Measurements from ENCODE around the gene MAGI1. TPM values are rescaled to one million over a fixed set of nuclear protein-coding genes. Genes with fewer than 3 reads are reported as not detected.

MAGI1 gene
- total and polyA plus RNA-seq, 2 donors (not counting 1 experiment from before 2014, with no cell fraction given): 15.7 to 23.7 TPM

DNA sequence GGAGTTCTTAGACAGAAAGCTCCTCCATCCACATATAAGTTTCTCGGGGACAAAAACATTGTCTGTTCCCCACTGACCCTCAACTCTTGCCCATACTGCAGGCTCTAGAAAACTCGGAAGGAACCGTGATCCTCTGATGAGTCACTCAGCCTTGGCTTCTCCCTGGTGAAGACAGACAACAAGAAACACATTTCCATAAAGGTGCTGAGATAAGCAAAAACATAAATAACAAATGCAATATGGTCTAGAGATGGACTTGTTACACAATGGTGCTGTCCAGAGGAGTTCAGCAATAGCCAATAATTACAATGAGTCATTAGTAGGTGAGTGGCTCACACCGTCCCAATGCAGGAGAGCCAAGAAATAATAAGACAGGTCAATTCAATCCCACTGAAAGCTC is 43.7 kb downstream of the MAGI1 start:
- H3K4me1 ChIP-seq (ENCODE audit: control insufficient read depth, extremely low read depth, insufficient read depth, low read length): peaks cover 3% of the 10 kb centered on the region
- no peak overlapping the region for H3K4me3 ChIP-seq (replicated peaks in 1 of 4; ENCODE audit: control extremely low read depth in 1 of 4, insufficient read depth in 1 of 4, low read depth in 3 of 4, low read length in 4 of 4)
- no peak overlapping the region for H3K4me2 ChIP-seq (ENCODE audit: extremely low read depth, insufficient read depth, low read length)
- peak; percentile 46 to 54 for DNase-seq (ENCODE audit: low read depth in 2 of 2)
- no peak overlapping the region for H3K9ac ChIP-seq (ENCODE audit: insufficient read depth, low read length)
- no peaks in the 10 kb centered on the region for H3K27me3 ChIP-seq (ENCODE audit: control insufficient read depth, insufficient read depth, low read length)
- H3K79me2 ChIP-seq (ENCODE audit: control insufficient read depth, insufficient read depth, low read length): no peaks in the 10 kb centered on the region
- no peaks in the 10 kb centered on the region for H4K20me1 ChIP-seq (ENCODE audit: control insufficient read depth, extremely low read depth, insufficient read depth, low read length)
- H2AFZ ChIP-seq (ENCODE audit: low read length): no peak overlapping the region
- no peak overlapping the region for H3K27ac ChIP-seq (ENCODE audit: insufficient read depth, low read length)
- TF ChIP-seq, protein P1, sequence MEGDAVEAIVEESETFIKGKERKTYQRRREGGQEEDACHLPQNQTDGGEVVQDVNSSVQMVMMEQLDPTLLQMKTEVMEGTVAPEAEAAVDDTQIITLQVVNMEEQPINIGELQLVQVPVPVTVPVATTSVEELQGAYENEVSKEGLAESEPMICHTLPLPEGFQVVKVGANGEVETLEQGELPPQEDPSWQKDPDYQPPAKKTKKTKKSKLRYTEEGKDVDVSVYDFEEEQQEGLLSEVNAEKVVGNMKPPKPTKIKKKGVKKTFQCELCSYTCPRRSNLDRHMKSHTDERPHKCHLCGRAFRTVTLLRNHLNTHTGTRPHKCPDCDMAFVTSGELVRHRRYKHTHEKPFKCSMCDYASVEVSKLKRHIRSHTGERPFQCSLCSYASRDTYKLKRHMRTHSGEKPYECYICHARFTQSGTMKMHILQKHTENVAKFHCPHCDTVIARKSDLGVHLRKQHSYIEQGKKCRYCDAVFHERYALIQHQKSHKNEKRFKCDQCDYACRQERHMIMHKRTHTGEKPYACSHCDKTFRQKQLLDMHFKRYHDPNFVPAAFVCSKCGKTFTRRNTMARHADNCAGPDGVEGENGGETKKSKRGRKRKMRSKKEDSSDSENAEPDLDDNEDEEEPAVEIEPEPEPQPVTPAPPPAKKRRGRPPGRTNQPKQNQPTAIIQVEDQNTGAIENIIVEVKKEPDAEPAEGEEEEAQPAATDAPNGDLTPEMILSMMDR (conservative IDR thresholded peaks at IDR 0.05 in 1 of 2, IDR thresholded peaks at IDR 0.05 in 1 of 2; ENCODE audit: low read depth in 1 of 2, low read length in 2 of 2): no peak
- TF ChIP-seq EZH2 (IDR thresholded peaks at IDR 0.05; ENCODE audit: low read length, missing control alignments): no peak
- no peaks in the 10 kb centered on the region for H3K36me3 ChIP-seq (ENCODE audit: control insufficient read depth, insufficient read depth, low read length)
- H3K9me3 ChIP-seq (ENCODE audit: control insufficient read depth, insufficient read depth, low read depth, low read length): no peaks in the 10 kb centered on the region

DNA sequence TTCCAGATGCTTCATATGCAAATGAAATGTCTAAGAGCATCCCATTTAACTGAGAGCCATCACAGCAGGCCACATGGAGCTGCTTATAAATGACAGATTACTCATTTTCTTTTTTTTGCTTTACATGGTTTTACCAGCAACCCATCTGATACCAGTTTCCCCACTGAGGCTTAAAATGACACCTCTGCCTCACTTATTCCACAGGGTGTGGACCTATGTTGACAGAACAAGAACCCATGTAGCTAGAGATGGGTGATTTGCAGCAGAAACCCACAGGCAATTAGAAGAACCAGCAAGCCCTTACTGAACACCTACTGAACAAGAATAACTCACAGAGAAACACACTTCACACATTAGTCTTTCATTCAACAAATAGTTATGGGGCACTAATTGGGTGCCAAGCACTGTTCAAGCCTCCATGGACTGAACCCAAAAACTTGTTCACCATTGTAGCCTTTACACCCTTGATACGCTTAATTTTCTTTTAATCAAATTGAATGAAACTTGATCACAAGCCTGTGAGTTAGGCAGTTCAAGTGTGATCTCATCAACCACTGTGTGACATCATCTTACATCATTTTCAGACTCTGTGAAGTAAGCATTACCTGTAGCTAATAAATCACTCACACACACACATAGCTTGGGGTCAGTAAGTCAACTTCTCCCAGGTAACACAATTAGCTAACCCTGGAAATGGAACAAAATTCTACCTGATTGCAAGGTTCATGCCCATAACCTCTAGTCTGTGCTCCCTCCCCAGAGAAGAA is 45.4 kb downstream of the MAGI1 start:
- no peak overlapping the region for H3K9ac ChIP-seq (ENCODE audit: insufficient read depth, low read length)
- no peak for DNase-seq (ENCODE audit: low read depth in 2 of 2)
- H3K4me3 ChIP-seq (replicated peaks in 1 of 4; ENCODE audit: control extremely low read depth in 1 of 4, insufficient read depth in 1 of 4, low read depth in 3 of 4, low read length in 4 of 4): no peak overlapping the region
- no peak for TF ChIP-seq EZH2 (IDR thresholded peaks at IDR 0.05; ENCODE audit: low read length, missing control alignments)
- TF ChIP-seq, protein P1 (conservative IDR thresholded peaks at IDR 0.05 in 1 of 2, IDR thresholded peaks at IDR 0.05 in 1 of 2; ENCODE audit: low read depth in 1 of 2, low read length in 2 of 2): no peak
- no peaks in the 10 kb centered on the region for H3K36me3 ChIP-seq (ENCODE audit: control insufficient read depth, insufficient read depth, low read length)
- H3K9me3 ChIP-seq (ENCODE audit: control insufficient read depth, insufficient read depth, low read depth, low read length): no peaks in the 10 kb centered on the region
- H3K79me2 ChIP-seq (ENCODE audit: control insufficient read depth, insufficient read depth, low read length): no peaks in the 10 kb centered on the region
- no peak overlapping the region for H2AFZ ChIP-seq (ENCODE audit: low read length)
- H3K4me2 ChIP-seq (ENCODE audit: extremely low read depth, insufficient read depth, low read length): no peak overlapping the region
- H3K4me1 ChIP-seq (ENCODE audit: control insufficient read depth, extremely low read depth, insufficient read depth, low read length): peaks cover 2% of the 10 kb centered on the region
- no peak overlapping the region for H3K27ac ChIP-seq (ENCODE audit: insufficient read depth, low read length)
- H4K20me1 ChIP-seq (ENCODE audit: control insufficient read depth, extremely low read depth, insufficient read depth, low read length): no peaks in the 10 kb centered on the region
- H3K27me3 ChIP-seq (ENCODE audit: control insufficient read depth, insufficient read depth, low read length): no peaks in the 10 kb centered on the region

DNA sequence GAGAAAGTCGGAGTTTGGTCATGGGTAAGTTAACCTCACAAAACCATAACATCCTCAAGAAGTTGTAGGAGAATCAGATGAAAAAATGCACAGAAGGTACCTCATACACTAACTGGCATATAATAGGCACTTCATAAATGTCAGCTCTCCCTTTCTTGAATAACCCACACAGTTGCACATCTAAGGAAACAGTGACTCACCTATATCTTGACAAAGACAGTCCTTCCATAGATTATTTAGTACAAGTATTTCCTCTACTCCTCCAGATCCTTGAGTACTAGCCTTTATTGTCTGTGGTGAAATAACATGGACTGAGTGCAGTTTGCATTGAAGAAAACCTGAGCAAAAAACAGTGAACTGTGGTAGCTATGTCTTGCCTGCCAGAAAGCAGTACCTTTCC is 46.6 kb downstream of the MAGI1 start:
- H3K27me3 ChIP-seq (ENCODE audit: control insufficient read depth, insufficient read depth, low read length): no peaks in the 10 kb centered on the region
- H3K27ac ChIP-seq (ENCODE audit: insufficient read depth, low read length): no peak overlapping the region
- H3K9me3 ChIP-seq (ENCODE audit: control insufficient read depth, insufficient read depth, low read depth, low read length): no peaks in the 10 kb centered on the region
- no peak for TF ChIP-seq EZH2 (IDR thresholded peaks at IDR 0.05; ENCODE audit: low read length, missing control alignments)
- TF ChIP-seq, protein P1 (conservative IDR thresholded peaks at IDR 0.05 in 1 of 2, IDR thresholded peaks at IDR 0.05 in 1 of 2; ENCODE audit: low read depth in 1 of 2, low read length in 2 of 2): no peak
- H4K20me1 ChIP-seq (ENCODE audit: control insufficient read depth, extremely low read depth, insufficient read depth, low read length): no peaks in the 10 kb centered on the region
- H3K4me1 ChIP-seq (ENCODE audit: control insufficient read depth, extremely low read depth, insufficient read depth, low read length): no peaks in the 10 kb centered on the region
- DNase-seq (ENCODE audit: low read depth in 2 of 2): peak in 1 of 2 donors; percentile 52
- no peak overlapping the region for H2AFZ ChIP-seq (ENCODE audit: low read length)
- H3K4me2 ChIP-seq (ENCODE audit: extremely low read depth, insufficient read depth, low read length): no peak overlapping the region
- no peaks in the 10 kb centered on the region for H3K79me2 ChIP-seq (ENCODE audit: control insufficient read depth, insufficient read depth, low read length)
- H3K36me3 ChIP-seq (ENCODE audit: control insufficient read depth, insufficient read depth, low read length): no peaks in the 10 kb centered on the region
- H3K4me3 ChIP-seq (replicated peaks in 1 of 4; ENCODE audit: control extremely low read depth in 1 of 4, insufficient read depth in 1 of 4, low read depth in 3 of 4, low read length in 4 of 4): no peak overlapping the region
- H3K9ac ChIP-seq (ENCODE audit: insufficient read depth, low read length): no peak overlapping the region
